ENCODE results near the gene NELL1.

The NELL1 gene

GRCh38 chr11:21410513-21410912 lies 741.1 kb downstream of the NELL1 start:
- H3K27ac ChIP-seq (ENCODE audit: low read depth, low read length): no peak overlapping the region
- no peaks in the 10 kb centered on the region for H3K9me3 ChIP-seq (ENCODE audit: control insufficient read depth, insufficient read depth, low read depth, low read length)
- no peak overlapping the region for H3K9ac ChIP-seq (ENCODE audit: low read length)
- no peaks in the 10 kb centered on the region for H3K36me3 ChIP-seq (ENCODE audit: control insufficient read depth, insufficient read depth, low read length)
- no peaks in the 10 kb centered on the region for H3K4me1 ChIP-seq (ENCODE audit: control insufficient read depth, insufficient read depth, low read length)
- no peak overlapping the region for H3K4me3 ChIP-seq (ENCODE audit: low read depth, low read length)
- H3K27me3 ChIP-seq (ENCODE audit: control insufficient read depth, insufficient read depth, low read length): no peaks in the 10 kb centered on the region

- no peak overlapping the region for H3K9ac ChIP-seq (ENCODE audit: low read length)
- no peaks in the 10 kb centered on the region for H3K36me3 ChIP-seq (ENCODE audit: control insufficient read depth, insufficient read depth, low read length)
- H3K27ac ChIP-seq (ENCODE audit: low read depth, low read length): no peak overlapping the region
- H3K27me3 ChIP-seq (ENCODE audit: control insufficient read depth, insufficient read depth, low read length): no peaks in the 10 kb centered on the region
- H3K4me1 ChIP-seq (ENCODE audit: control insufficient read depth, insufficient read depth, low read length): no peaks in the 10 kb centered on the region; the same call in 1 of the 2 replicates
- no peak overlapping the region for H3K4me3 ChIP-seq (ENCODE audit: low read depth, low read length)
- H3K9me3 ChIP-seq (ENCODE audit: control insufficient read depth, insufficient read depth, low read depth, low read length): no peaks in the 10 kb centered on the region
Measured at GRCh38 chr11:21411104-21411503, 741.7 kb downstream of the NELL1 start.

GRCh38 chr11:21411597-21411996 lies 742.2 kb downstream of the NELL1 start:
- H3K9ac ChIP-seq (ENCODE audit: low read length): no peak overlapping the region
- no peak overlapping the region for H3K4me3 ChIP-seq (ENCODE audit: low read depth, low read length)
- no peaks in the 10 kb centered on the region for H3K36me3 ChIP-seq (ENCODE audit: control insufficient read depth, insufficient read depth, low read length)
- H3K27ac ChIP-seq (ENCODE audit: low read depth, low read length): no peak overlapping the region
- H3K27me3 ChIP-seq (ENCODE audit: control insufficient read depth, insufficient read depth, low read length): no peaks in the 10 kb centered on the region
- H3K4me1 ChIP-seq (ENCODE audit: control insufficient read depth, insufficient read depth, low read length): no peaks in the 10 kb centered on the region; the same call in 1 of the 2 replicates
- no peaks in the 10 kb centered on the region for H3K9me3 ChIP-seq (ENCODE audit: control insufficient read depth, insufficient read depth, low read depth, low read length)

DNA sequence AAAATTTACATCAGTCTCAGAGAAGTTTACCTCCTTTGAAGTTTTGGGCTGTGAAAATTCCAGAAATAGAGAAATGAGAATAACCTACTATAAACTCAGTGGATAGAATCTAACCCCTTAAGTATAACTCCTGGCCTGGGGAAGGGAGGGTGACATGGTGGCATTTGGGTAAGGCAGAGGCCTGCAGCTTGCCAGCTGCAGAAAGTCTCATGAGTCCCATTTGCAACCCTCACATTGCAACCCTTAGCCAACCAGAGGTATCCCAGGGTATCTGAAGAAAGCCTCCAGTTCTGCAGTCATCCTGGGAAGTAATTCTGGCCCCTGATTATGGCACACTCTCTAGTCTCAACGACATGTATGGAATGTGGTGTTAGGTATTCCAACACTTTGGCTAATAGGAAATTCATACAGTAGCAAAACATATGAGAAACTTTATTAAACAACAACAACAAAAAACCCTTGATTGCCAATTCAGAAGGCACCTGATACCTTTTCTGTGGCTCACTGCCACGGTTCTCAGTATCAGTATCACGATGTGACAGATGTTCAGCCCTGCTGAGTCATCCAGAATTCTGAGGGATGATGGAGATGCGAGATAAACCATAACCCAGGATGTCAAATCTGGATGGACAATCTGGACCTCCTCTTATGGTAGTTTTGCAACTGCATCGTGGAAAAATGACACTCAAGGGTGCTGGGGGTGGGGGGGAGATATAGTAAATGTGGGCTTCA lies 743.4 kb downstream of the NELL1 start:
- no peak overlapping the region for H3K27ac ChIP-seq (ENCODE audit: low read depth, low read length)
- H3K9me3 ChIP-seq (ENCODE audit: control insufficient read depth, insufficient read depth, low read depth, low read length): no peaks in the 10 kb centered on the region
- H3K4me3 ChIP-seq (ENCODE audit: low read depth, low read length): no peak overlapping the region
- H3K27me3 ChIP-seq (ENCODE audit: control insufficient read depth, insufficient read depth, low read length): no peaks in the 10 kb centered on the region
- H3K9ac ChIP-seq (ENCODE audit: low read length): no peak overlapping the region
- no peaks in the 10 kb centered on the region; the same call in 1 of the 2 replicates for H3K4me1 ChIP-seq (ENCODE audit: control insufficient read depth, insufficient read depth, low read length)
- no peaks in the 10 kb centered on the region for H3K36me3 ChIP-seq (ENCODE audit: control insufficient read depth, insufficient read depth, low read length)

- no peak overlapping the region for H3K4me3 ChIP-seq (ENCODE audit: low read depth, low read length)
- H3K27ac ChIP-seq (ENCODE audit: low read depth, low read length): no peak overlapping the region
- no peak overlapping the region for H3K9ac ChIP-seq (ENCODE audit: low read length)
- H3K27me3 ChIP-seq (ENCODE audit: control insufficient read depth, insufficient read depth, low read length): no peaks in the 10 kb centered on the region
- H3K4me1 ChIP-seq (ENCODE audit: control insufficient read depth, insufficient read depth, low read length): no peaks in the 10 kb centered on the region; the same call in 1 of the 2 replicates
- no peaks in the 10 kb centered on the region for H3K9me3 ChIP-seq (ENCODE audit: control insufficient read depth, insufficient read depth, low read depth, low read length)
- H3K36me3 ChIP-seq (ENCODE audit: control insufficient read depth, insufficient read depth, low read length): no peaks in the 10 kb centered on the region
Measured at GRCh38 chr11:21414953-21415352, 745.6 kb downstream of the NELL1 start.

GRCh38 chr11:21415606-21416005 lies 746.2 kb downstream of the NELL1 start:
- Histone ChIP-seq H3K4me3 (ENCODE audit: low read depth, low read length) (no peak overlapping the region), H3K27me3 (ENCODE audit: control insufficient read depth, insufficient read depth, low read length) (no peaks in the 10 kb centered on the region), H3K36me3 (ENCODE audit: control insufficient read depth, insufficient read depth, low read length) (no peaks in the 10 kb centered on the region), H3K27ac (ENCODE audit: low read depth, low read length) (no peak overlapping the region), H3K4me1 (ENCODE audit: control insufficient read depth, insufficient read depth, low read length) (no peaks in the 10 kb centered on the region; the same call in 1 of the 2 replicates), H3K9me3 (ENCODE audit: control insufficient read depth, insufficient read depth, low read depth, low read length) (no peaks in the 10 kb centered on the region), H3K9ac (ENCODE audit: low read length) (no peak overlapping the region)

DNA sequence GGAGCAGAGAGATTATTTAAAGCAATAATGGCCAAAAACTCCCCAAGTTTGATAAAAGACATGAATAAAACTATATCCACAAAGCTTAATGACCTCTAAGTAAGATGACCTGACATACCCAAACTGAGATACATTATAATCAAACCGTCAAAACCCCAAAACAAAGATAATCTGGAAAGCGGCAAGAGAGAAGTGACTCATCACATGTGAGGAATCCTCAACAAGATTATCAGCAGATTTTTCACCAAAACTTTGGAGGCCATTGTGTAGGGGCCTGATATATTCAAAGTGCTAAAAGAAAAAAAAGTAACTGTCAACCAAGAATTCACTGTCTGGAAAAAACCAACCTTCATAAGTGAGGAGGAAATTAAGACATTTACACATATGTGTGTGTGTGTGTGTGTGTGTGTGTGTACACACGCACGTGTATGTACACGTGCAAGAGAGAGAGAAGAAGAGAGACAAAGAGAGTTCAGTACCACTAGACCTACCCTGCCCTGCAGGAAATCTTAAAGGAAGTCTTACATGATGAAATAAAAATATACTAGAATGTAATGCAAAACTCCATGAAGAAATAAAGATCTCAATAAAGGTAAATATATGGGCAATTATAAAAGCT lies 752.4 kb downstream of the NELL1 start:
- Histone ChIP-seq H3K4me1 (ENCODE audit: control insufficient read depth, insufficient read depth, low read length) (no peaks in the 10 kb centered on the region), H3K4me3 (ENCODE audit: low read depth, low read length) (no peak overlapping the region), H3K27ac (ENCODE audit: low read depth, low read length) (no peak overlapping the region), H3K9me3 (ENCODE audit: control insufficient read depth, insufficient read depth, low read depth, low read length) (no peaks in the 10 kb centered on the region), H3K27me3 (ENCODE audit: control insufficient read depth, insufficient read depth, low read length) (no peaks in the 10 kb centered on the region), H3K9ac (ENCODE audit: low read length) (no peak overlapping the region), H3K36me3 (ENCODE audit: control insufficient read depth, insufficient read depth, low read length) (no peaks in the 10 kb centered on the region)

DNA sequence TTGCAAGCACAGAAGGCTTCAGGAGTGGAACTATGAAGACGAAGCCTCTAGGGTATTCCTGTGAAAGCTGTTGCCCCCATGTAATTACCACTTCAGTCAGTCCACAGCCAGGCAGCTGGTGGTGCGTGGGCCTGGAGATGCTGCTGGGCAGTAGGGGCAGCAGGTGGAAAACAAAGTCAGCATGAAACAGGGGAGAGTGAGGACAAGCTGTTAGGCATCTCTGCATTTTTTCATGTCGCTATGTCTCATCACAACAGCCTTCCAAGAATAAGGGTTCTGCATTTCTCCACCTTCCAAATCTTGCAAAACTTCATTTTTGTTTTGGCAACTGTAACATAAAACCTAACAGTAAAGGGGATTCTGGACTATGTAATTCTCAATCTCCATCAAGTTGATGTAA lies 757.5 kb downstream of the NELL1 start:
- H3K27ac ChIP-seq (ENCODE audit: low read depth, low read length): no peak overlapping the region
- no peaks in the 10 kb centered on the region for H3K9me3 ChIP-seq (ENCODE audit: control insufficient read depth, insufficient read depth, low read depth, low read length)
- no peaks in the 10 kb centered on the region for H3K27me3 ChIP-seq (ENCODE audit: control insufficient read depth, insufficient read depth, low read length)
- H3K9ac ChIP-seq (ENCODE audit: low read length): no peak overlapping the region
- H3K4me3 ChIP-seq (ENCODE audit: low read depth, low read length): no peak overlapping the region
- H3K36me3 ChIP-seq (ENCODE audit: control insufficient read depth, insufficient read depth, low read length): no peaks in the 10 kb centered on the region
- H3K4me1 ChIP-seq (ENCODE audit: control insufficient read depth, insufficient read depth, low read length): no peaks in the 10 kb centered on the region

DNA sequence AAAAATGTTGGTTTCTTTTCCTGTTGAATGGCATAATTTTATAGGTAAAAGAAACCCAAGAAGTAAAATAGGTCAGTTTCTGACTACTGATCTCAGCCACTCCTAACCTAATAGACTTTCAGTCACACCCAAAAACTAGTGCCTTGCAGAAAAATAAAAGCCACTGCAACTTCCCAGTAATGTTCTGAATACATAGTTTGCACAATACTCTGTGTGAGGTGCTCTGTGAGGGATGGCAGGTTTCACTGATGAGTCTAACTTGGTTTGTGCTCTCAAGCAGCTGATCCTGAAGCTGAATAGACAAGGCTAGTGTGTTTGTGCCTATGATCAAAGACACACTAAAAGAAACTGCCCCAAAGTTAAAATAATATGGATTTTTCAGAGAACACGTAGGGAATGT lies 758.3 kb downstream of the NELL1 start:
- Histone ChIP-seq H3K36me3 (ENCODE audit: control insufficient read depth, insufficient read depth, low read length) (no peaks in the 10 kb centered on the region), H3K4me3 (ENCODE audit: low read depth, low read length) (no peak overlapping the region), H3K9me3 (ENCODE audit: control insufficient read depth, insufficient read depth, low read depth, low read length) (no peaks in the 10 kb centered on the region), H3K27ac (ENCODE audit: low read depth, low read length) (no peak overlapping the region), H3K9ac (ENCODE audit: low read length) (no peak overlapping the region), H3K4me1 (ENCODE audit: control insufficient read depth, insufficient read depth, low read length) (no peaks in the 10 kb centered on the region), H3K27me3 (ENCODE audit: control insufficient read depth, insufficient read depth, low read length) (no peaks in the 10 kb centered on the region)

GRCh38 chr11:21428796-21429195 lies 759.4 kb downstream of the NELL1 start:
- Histone ChIP-seq H3K36me3 (ENCODE audit: control insufficient read depth, insufficient read depth, low read length) (no peaks in the 10 kb centered on the region), H3K27me3 (ENCODE audit: control insufficient read depth, insufficient read depth, low read length) (no peaks in the 10 kb centered on the region), H3K9me3 (ENCODE audit: control insufficient read depth, insufficient read depth, low read depth, low read length) (no peaks in the 10 kb centered on the region), H3K9ac (ENCODE audit: low read length) (no peak overlapping the region), H3K27ac (ENCODE audit: low read depth, low read length) (no peak overlapping the region), H3K4me3 (ENCODE audit: low read depth, low read length) (no peak overlapping the region), H3K4me1 (ENCODE audit: control insufficient read depth, insufficient read depth, low read length) (no peaks in the 10 kb centered on the region)

- no peaks in the 10 kb centered on the region for H3K9me3 ChIP-seq (ENCODE audit: control insufficient read depth, insufficient read depth, low read depth, low read length)
- H3K4me1 ChIP-seq (ENCODE audit: control insufficient read depth, insufficient read depth, low read length): no peaks in the 10 kb centered on the region
- H3K27ac ChIP-seq (ENCODE audit: low read depth, low read length): no peak overlapping the region
- no peaks in the 10 kb centered on the region for H3K36me3 ChIP-seq (ENCODE audit: control insufficient read depth, insufficient read depth, low read length)
- no peak overlapping the region for H3K4me3 ChIP-seq (ENCODE audit: low read depth, low read length)
- no peak overlapping the region for H3K9ac ChIP-seq (ENCODE audit: low read length)
- no peaks in the 10 kb centered on the region for H3K27me3 ChIP-seq (ENCODE audit: control insufficient read depth, insufficient read depth, low read length)
Measured at GRCh38 chr11:21429401-21429800, 760.0 kb downstream of the NELL1 start.
